Endothelial cell of umbilical vein (primary cell): ENCODE results near the gene JTB. TPM values are rescaled to one million over a fixed set of nuclear protein-coding genes. Genes with fewer than 3 reads are reported as not detected.

Source experiments
- BruUV-seq: library from RNA; stranded (reverse); fragments of 400-500 nt; replicated peaks from 2 replicates; lab custom pipeline; 2021; lab: Mats Ljungman, UMichigan
- CTCF ChIA-PET: fragments of 300-600, 350-600 bp; sonication (Branson Sonifier 250); formaldehyde crosslinking; loops from one replicate; lab custom pipeline; 2021; ENCODE audit warnings: antibody characterized with exemption, inconsistent platforms; lab: Charles Lee
- POLR2A ChIA-PET: fragments of 300-600, 350-600 bp; sonication (Branson Sonifier 250); formaldehyde crosslinking; loops from one replicate; lab custom pipeline; 2021; ENCODE audit warnings: antibody characterized with exemption, inconsistent platforms; lab: Charles Lee
- DNase-seq: peaks from one replicate; pipeline ENCODE4 v3.0.0-alpha.2; 2011; ENCODE audit warnings: low read depth, low spot score
- FAIRE-seq: peaks from 2 replicates; lab custom pipeline; 2011; peaks lifted over from hg19 to GRCh38; lab: Jason Lieb, UNC
- H2AFZ ChIP-seq: 2 replicates; pipeline ENCODE4 v1.6.0; 2012; ENCODE audit warnings: low read depth, low read length, control low read depth, inconsistent platforms
- H3K27ac ChIP-seq: 2 replicates; pipeline ENCODE4 v1.5.1; 2011; ENCODE audit warnings: low read depth, mild to moderate bottlenecking, control low read depth, low read length, moderate library complexity; ENCODE audit not compliant: insufficient read depth
- H3K27me3 ChIP-seq, 2 experiments: 2 replicates each; pipeline versions ENCODE4 v1.6.0 to v1.6.1; 2011; ENCODE audit warnings: low read length in 2 of 2, mixed read lengths in 1 of 2; ENCODE audit not compliant: control insufficient read depth in 2 of 2, insufficient read depth in 2 of 2
- H3K36me3 ChIP-seq, 2 experiments: 2 replicates in 1 of 2; 3 replicates in 1 of 2; pipeline ENCODE4 v1.5.1; 2011; ENCODE audit warnings: low read length in 2 of 2, mild to moderate bottlenecking in 1 of 2, moderate library complexity in 1 of 2; ENCODE audit not compliant: control insufficient read depth in 2 of 2, insufficient read depth in 2 of 2; ENCODE audit errors: extremely low read depth in 1 of 2
- H3K4me1 ChIP-seq: 3 replicates; pipeline ENCODE4 v1.5.1; 2011; ENCODE audit warnings: mild to moderate bottlenecking, low read length; ENCODE audit not compliant: control insufficient read depth, insufficient read depth; ENCODE audit errors: extremely low read depth
- H3K4me2 ChIP-seq: 2 replicates; pipeline ENCODE4 v1.6.1; 2011; ENCODE audit warnings: low read length, control low read depth, mixed read lengths; ENCODE audit not compliant: insufficient read depth
- H3K4me3 ChIP-seq, 3 experiments: fragments of 200-600 bp in 1 of 3; sonication (generic), shearing (Covaris generic) in 1 of 3; replicated peaks in 1 of 3; 2 replicates each; pipeline ENCODE4 v1.5.1; 2011 to 2016; ENCODE audit warnings: control low read depth in 3 of 3, low read length in 3 of 3, mild to moderate bottlenecking in 2 of 3, inconsistent platforms in 1 of 3, low read depth in 1 of 3, moderate library complexity in 1 of 3; ENCODE audit not compliant: insufficient read depth in 1 of 3
- H3K79me2 ChIP-seq: 2 replicates; pipeline ENCODE4 v1.6.0; 2012; ENCODE audit warnings: low read length, inconsistent platforms; ENCODE audit not compliant: control insufficient read depth, insufficient read depth
- H3K9ac ChIP-seq: replicated peaks from 2 replicates; pipeline ENCODE3; 2011; ENCODE audit warnings: low read length, control low read depth; ENCODE audit not compliant: insufficient read depth; ENCODE audit errors: extremely low read depth
- H3K9me1 ChIP-seq: replicated peaks from 3 replicates; pipeline ENCODE4 v1.6.0; 2011; ENCODE audit warnings: mild to moderate bottlenecking, low read length; ENCODE audit not compliant: control insufficient read depth, insufficient read depth; ENCODE audit errors: extremely low read depth
- H3K9me3 ChIP-seq: replicated peaks from 2 replicates; pipeline ENCODE4 v1.5.1; 2012; ENCODE audit warnings: low read length, inconsistent platforms; ENCODE audit not compliant: control insufficient read depth, insufficient read depth
- H4K20me1 ChIP-seq: replicated peaks from 2 replicates; pipeline ENCODE3; 2011; ENCODE audit warnings: mild to moderate bottlenecking, low read length; ENCODE audit not compliant: control insufficient read depth, insufficient read depth; ENCODE audit errors: extremely low read depth
- FOS ChIP-seq: IDR thresholded peaks from 2 replicates; pipeline ENCODE4 v1.6.1; 2011; ENCODE audit warnings: mild to moderate bottlenecking, low read length, moderate library complexity, borderline replicate concordance; ENCODE audit not compliant: insufficient read depth
- GATA2 ChIP-seq: IDR thresholded peaks from 2 replicates; pipeline ENCODE4 v1.7.0; 2011; ENCODE audit warnings: low read depth, mild to moderate bottlenecking, moderate library complexity, mixed read lengths, low read length; ENCODE audit not compliant: insufficient read length, insufficient read depth
- POLR2A ChIP-seq: IDR thresholded peaks from 2 replicates; pipeline ENCODE4 v1.6.1; 2012; ENCODE audit warnings: low read depth, mild to moderate bottlenecking, control low read depth, low read length
- POLR2AphosphoS5 ChIP-seq: IDR thresholded peaks from 2 replicates; pipeline ENCODE4 v1.6.1; 2012; ENCODE audit warnings: low read depth, mild to moderate bottlenecking, control low read depth, low read length, moderate library complexity; ENCODE audit not compliant: insufficient read depth
- dilution Hi-C: fragments of 300-500 bp; cut with MboI; formaldehyde crosslinking; loops from one replicate; pipeline ENCODE4 v1.15.0; 2019; ENCODE audit warnings: low sequenced_read_pairs; ENCODE audit not compliant: extremely low pct_ligation_motif_present
- intact Hi-C: fragments of 100-400 bp; cut with micrococcal nuclease; formaldehyde crosslinking; loops from one replicate; pipeline ENCODE4 v1.10.0; 2022
- polyA plus RNA-seq, 4 experiments: library from polyadenylated mRNA; depleted of rRNA in 3 of 4; stranded (reverse) in 3 of 4; unstranded in 1 of 4; fragments of >200 nt; gene quantifications; 2 replicates each; pipeline versions ENCODE4 v1.2.1 to v1.2.3, GENCODE V29; 2011 to 2012; ENCODE audit warnings: missing spikeins in 1 of 4
- total RNA-seq: library from RNA; stranded (reverse); gene quantifications from 2 replicates; pipeline ENCODE4 v1.2.3, GENCODE V29; 2021
- TF ChIP-seq, protein P1 (sequence below): IDR thresholded peaks from 2 replicates; pipeline ENCODE4 v1.6.1; 2011; ENCODE audit not compliant: insufficient read depth, insufficient read length
- TF ChIP-seq, protein P2 (sequence below), 2 donors: IDR thresholded peaks; 1 replicate in 1 of 2; 2 replicates in 1 of 2; pipeline ENCODE4 v1.5.1; 2011; ENCODE audit warnings: low read length in 2 of 2, mild to moderate bottlenecking in 2 of 2, moderate library complexity in 2 of 2, control low read depth in 1 of 2, inconsistent platforms in 1 of 2, low read depth in 1 of 2; ENCODE audit not compliant: insufficient read depth in 1 of 2; ENCODE audit errors: extremely low read depth in 1 of 2

JTB gene
- total and polyA plus RNA-seq, 2 donors (not counting 3 experiments of a cell fraction or from before 2014, with no cell fraction given) = 90.2 to 149 TPM

DNA sequence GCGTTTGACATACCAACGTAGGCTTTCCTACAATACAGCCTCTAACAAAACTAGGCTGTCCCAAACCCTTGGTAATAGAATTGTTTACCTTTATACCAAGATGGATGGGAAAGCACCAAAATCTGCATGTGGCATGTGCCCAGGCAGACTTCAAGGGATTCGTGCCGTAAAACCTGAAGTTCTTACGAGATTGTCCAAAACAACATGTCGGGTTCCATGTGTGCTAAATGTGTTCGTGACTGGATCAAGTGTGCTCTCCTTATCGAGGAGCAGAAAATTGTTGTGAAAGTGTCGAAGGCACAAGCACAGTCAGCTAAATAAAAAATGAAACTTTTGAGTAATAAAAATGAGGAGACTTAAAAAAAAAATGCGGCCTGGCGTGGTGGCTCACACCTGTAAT lies 18.2 kb upstream of the JTB start:
- Histone ChIP-seq H4K20me1 (no peaks in the 10 kb centered on the region), H3K27me3 (no peaks in the 10 kb centered on the region), H3K9me1 (no peaks in the 10 kb centered on the region), H3K27ac (no peak overlapping the region), H2AFZ (no peak overlapping the region), H3K4me1 (peaks cover 17% of the 10 kb centered on the region), H3K9me3 (no peaks in the 10 kb centered on the region), H3K9ac (no peak overlapping the region), H3K36me3 (peaks cover 9 to 10% of the 10 kb centered on the region in 2 experiments), H3K4me3 (no peak overlapping the region), H3K79me2 (peaks cover 21% of the 10 kb centered on the region), H3K4me2 (no peak overlapping the region)
- ChIA-PET CTCF (interaction anchor here (1.2 kb wide), 1 partner anchor 339 kb away, joined by 4 read pairs; no protein-coding TSS in a partner anchor), POLR2A (no interaction called here)
- DNase-seq (no peak), FAIRE-seq (no peak)
- TF ChIP-seq FOS (no peak), POLR2AphosphoS5 (no peak), POLR2A (no peak), GATA2 (no peak)
- TF ChIP-seq, protein P1, sequence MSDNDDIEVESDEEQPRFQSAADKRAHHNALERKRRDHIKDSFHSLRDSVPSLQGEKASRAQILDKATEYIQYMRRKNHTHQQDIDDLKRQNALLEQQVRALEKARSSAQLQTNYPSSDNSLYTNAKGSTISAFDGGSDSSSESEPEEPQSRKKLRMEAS = no peak
- TF ChIP-seq, protein P2, sequence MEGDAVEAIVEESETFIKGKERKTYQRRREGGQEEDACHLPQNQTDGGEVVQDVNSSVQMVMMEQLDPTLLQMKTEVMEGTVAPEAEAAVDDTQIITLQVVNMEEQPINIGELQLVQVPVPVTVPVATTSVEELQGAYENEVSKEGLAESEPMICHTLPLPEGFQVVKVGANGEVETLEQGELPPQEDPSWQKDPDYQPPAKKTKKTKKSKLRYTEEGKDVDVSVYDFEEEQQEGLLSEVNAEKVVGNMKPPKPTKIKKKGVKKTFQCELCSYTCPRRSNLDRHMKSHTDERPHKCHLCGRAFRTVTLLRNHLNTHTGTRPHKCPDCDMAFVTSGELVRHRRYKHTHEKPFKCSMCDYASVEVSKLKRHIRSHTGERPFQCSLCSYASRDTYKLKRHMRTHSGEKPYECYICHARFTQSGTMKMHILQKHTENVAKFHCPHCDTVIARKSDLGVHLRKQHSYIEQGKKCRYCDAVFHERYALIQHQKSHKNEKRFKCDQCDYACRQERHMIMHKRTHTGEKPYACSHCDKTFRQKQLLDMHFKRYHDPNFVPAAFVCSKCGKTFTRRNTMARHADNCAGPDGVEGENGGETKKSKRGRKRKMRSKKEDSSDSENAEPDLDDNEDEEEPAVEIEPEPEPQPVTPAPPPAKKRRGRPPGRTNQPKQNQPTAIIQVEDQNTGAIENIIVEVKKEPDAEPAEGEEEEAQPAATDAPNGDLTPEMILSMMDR (IDR thresholded peaks at IDR 0.05; ENCODE audit: extremely low read depth in 1 of 2, insufficient read depth in 1 of 2, low read depth in 1 of 2, low read length in 2 of 2) = no peak
- no TSS peak for BruUV-seq
- intact Hi-C loops = loop anchor here (10.0 kb wide), 1 partner anchor 159 kb away; the partner anchor contains the start of gene NUP210L
- dilution Hi-C loops = no loop called here
